HG03175 (cell line): ENCODE data around the gene TTC21A.

ENCODE experiments used
- ATAC-seq: cut with Tn5 transposase; IDR thresholded peaks from one replicate; pipeline ENCODE4 v1.9.1; 2021; ENCODE audit warnings: mild to moderate bottlenecking, moderate library complexity; ENCODE audit not compliant: unreplicated experiment

TTC21A gene

GRCh38 chr3:39115870-39116269 is 8.4 kb downstream of the TTC21A start:
- ATAC-seq = no peak

GRCh38 chr3:39118079-39118478 is 10.6 kb downstream of the TTC21A start:
- no peak for ATAC-seq

GRCh38 chr3:39118931-39119660 is 11.6 kb downstream of the TTC21A start:
- ATAC-seq = no peak

GRCh38 chr3:39121621-39122020 is 14.1 kb downstream of the TTC21A start:
- no peak for ATAC-seq

- ATAC-seq = peak; percentile 67
Measured at GRCh38 chr3:39122813-39123212, 15.3 kb downstream of the TTC21A start.

GRCh38 chr3:39124876-39125840 is 17.7 kb downstream of the TTC21A start:
- no peak for ATAC-seq

- no peak for ATAC-seq
Measured at GRCh38 chr3:39125841-39126500, 18.5 kb downstream of the TTC21A start.

- no peak for ATAC-seq
Measured at GRCh38 chr3:39126532-39127071, 19.1 kb downstream of the TTC21A start.

GRCh38 chr3:39127269-39127907 is 19.9 kb downstream of the TTC21A start:
- no peak for ATAC-seq

- ATAC-seq = no peak
Measured at GRCh38 chr3:39127908-39128304, 20.4 kb downstream of the TTC21A start.

- ATAC-seq = no peak
Measured at GRCh38 chr3:39128951-39129350, 21.5 kb downstream of the TTC21A start.

- ATAC-seq = no peak
Measured at GRCh38 chr3:39130026-39130425, 22.5 kb downstream of the TTC21A start.

- ATAC-seq = no peak
Measured at GRCh38 chr3:39130693-39131265, 23.3 kb downstream of the TTC21A start.

GRCh38 chr3:39132096-39133092 is 24.9 kb downstream of the TTC21A start:
- no peak for ATAC-seq

- no peak for ATAC-seq
Measured at GRCh38 chr3:39133093-39133490, 25.6 kb downstream of the TTC21A start.

GRCh38 chr3:39133822-39134221 is 26.3 kb downstream of the TTC21A start:
- no peak for ATAC-seq

GRCh38 chr3:39134305-39134704 is 26.8 kb downstream of the TTC21A start:
- no peak for ATAC-seq

GRCh38 chr3:39135170-39135805 is 27.8 kb downstream of the TTC21A start:
- ATAC-seq = no peak
